Activated T-helper 2 cell treated with anti-CD3 and anti-CD28 coated beads, Interferon-gamma antibody, Interleukin-2, Interleukin-4, amounts not matched to agents 10 μg/mL and 5 μg/mL and 100 μg/mL, durations not matched to agents 14 hours and 24 hours and 36 hours (primary cell): ENCODE data around the gene ANKRD11. TPM values are rescaled to one million over a fixed set of nuclear protein-coding genes. Genes with fewer than 3 reads are reported as not detected.

Experiments
- DNase-seq: peaks from one replicate; pipeline ENCODE4 v3.0.0; 2021; ENCODE audit warnings: low spot score
- H3K27ac Mint-ChIP-seq: one replicate; pipeline ENCODE4 v1.8.0; 2021; ENCODE audit warnings: mixed read lengths
- H3K27me3 Mint-ChIP-seq: one replicate; pipeline ENCODE4 v1.8.0; 2021; ENCODE audit warnings: low read depth, mixed read lengths
- H3K36me3 Mint-ChIP-seq: one replicate; pipeline ENCODE4 v1.8.0; 2021; ENCODE audit warnings: low read depth, mixed read lengths
- H3K4me1 Mint-ChIP-seq: one replicate; pipeline ENCODE4 v1.8.0; 2021; ENCODE audit warnings: low read depth, mixed read lengths
- H3K4me3 Mint-ChIP-seq: one replicate; pipeline ENCODE4 v1.8.0; 2021; ENCODE audit warnings: low read depth, mild to moderate bottlenecking, moderate library complexity, mixed read lengths
- H3K9me3 Mint-ChIP-seq: one replicate; pipeline ENCODE4 v1.8.0; 2021; ENCODE audit warnings: mixed read lengths
- intact Hi-C: fragments of 100-400 bp; cut with micrococcal nuclease; formaldehyde crosslinking; loops from one replicate; pipeline ENCODE4 v1.15.1; 2023
- total RNA-seq: library from RNA; stranded (reverse); gene quantifications from 2 replicates; pipeline ENCODE4 v1.2.3, GENCODE V29; 2022

The ANKRD11 gene
- total RNA-seq, 1 donor from 2014 or later, result 144 TPM

DNA sequence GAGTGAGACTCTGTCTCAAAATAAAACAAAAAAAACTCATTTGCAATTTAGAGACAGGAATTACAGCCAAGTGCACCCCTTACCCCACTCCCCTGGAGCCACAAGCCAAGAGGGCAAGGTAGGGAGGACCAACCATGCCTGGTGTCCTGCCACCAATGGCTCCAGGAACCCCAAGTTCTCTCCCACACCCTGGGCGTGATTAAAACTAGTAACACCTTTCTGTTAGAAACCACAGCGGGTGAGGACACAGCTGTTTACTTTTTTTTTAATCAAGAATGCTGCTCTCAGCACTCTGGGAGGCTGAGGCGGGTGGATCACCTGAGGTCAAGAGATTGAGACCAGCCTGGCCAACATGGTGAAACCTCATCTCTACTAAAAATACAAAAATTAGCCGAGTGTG, 38.1 kb downstream of the ANKRD11 start:
- H3K4me3 Mint-ChIP-seq, result no peak overlapping the region
- peaks cover 7% of the 10 kb centered on the region for H3K36me3 Mint-ChIP-seq
- no peaks in the 10 kb centered on the region for H3K27me3 Mint-ChIP-seq
- DNase-seq, result no peak
- H3K9me3 Mint-ChIP-seq, result no peaks in the 10 kb centered on the region
- no peak overlapping the region for H3K27ac Mint-ChIP-seq
- peaks cover 61% of the 10 kb centered on the region for H3K4me1 Mint-ChIP-seq
- intact Hi-C loops, result no loop called here

DNA sequence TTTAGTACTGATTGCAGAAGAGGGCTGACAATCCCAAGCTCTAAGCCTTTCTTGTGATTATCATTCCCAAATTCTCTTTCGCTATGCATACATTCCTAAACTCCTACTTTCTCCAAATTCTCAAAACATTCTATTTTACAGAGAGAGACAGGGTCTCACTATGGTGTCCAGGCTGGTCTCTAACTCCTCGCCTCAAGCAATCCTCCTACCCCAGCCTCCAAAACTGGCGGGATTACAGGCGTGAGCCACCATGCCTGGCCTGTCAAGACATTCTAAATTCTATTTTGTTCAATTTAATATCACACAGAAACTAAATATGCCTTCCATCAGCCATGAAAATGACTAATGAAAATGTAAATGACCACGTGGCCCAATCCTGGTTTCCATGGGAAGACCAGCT, 39.8 kb downstream of the ANKRD11 start:
- Mint-ChIP-seq H3K4me3 (no peak overlapping the region), H3K4me1 (peaks cover 65% of the 10 kb centered on the region), H3K27ac (no peak overlapping the region), H3K36me3 (peaks cover 3% of the 10 kb centered on the region), H3K27me3 (no peaks in the 10 kb centered on the region), H3K9me3 (no peaks in the 10 kb centered on the region)
- intact Hi-C loops, result no loop called here
- DNase-seq, result no peak

DNA sequence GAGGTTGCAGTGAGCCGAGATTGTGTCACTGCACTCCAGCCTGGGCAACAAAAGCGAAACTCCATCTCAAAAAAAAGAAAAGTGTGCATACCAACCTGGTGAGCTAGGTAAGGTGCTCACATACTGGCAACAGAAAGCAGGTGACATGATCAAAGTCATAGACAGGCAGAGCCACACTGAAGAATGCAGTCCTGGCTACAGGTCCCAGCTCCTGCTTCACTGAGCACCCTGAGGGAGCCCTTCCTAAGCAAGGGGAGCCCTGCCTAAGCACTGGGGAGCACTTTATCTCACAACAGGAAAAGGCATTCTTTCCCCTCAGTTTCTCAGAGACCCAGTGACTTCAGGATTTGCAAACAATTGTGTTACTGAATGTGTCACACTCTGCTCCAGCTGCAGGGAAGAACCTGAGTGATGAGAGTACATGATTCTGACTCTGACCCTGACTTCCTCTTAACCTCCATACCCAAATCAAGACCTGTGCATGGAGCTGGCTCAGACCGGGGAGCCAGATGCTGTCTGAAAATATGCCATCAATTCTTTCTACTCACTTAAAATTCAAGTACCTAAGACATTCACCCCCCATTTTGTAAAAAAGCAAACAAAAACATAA, 40.5 kb downstream of the ANKRD11 start:
- Mint-ChIP-seq H3K27me3 (no peaks in the 10 kb centered on the region), H3K9me3 (no peaks in the 10 kb centered on the region), H3K4me3 (no peak overlapping the region), H3K27ac (peak overlapping the region; percentile 4), H3K4me1 (peaks cover 67% of the 10 kb centered on the region), H3K36me3 (peaks cover 3% of the 10 kb centered on the region)
- intact Hi-C loops, result loop anchor here (5.0 kb wide), 1 partner anchor 43 kb away; no protein-coding TSS in a partner anchor
- DNase-seq, result no peak

DNA sequence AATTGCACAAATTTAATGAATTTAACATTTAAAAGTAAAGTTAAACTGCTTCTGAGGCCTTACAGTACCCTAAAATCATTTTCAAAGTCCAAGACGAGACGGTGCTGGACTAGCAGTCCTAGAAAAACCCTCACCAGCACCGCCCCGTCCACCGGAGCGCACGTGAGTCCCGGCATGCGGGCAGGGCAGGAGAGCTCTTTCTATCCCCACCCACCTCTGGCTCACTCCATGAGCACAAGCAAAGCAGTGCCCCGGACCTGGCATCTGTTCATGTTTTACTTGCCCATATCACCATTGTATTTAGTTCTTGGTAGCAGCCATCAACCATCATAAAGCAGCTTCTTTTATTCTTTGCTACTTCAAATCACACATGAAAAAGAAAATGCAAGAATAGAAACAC, 41.7 kb downstream of the ANKRD11 start:
- Mint-ChIP-seq H3K4me1 (peaks cover 70% of the 10 kb centered on the region), H3K27ac (no peak overlapping the region), H3K9me3 (no peaks in the 10 kb centered on the region), H3K36me3 (peaks cover 3% of the 10 kb centered on the region), H3K27me3 (no peaks in the 10 kb centered on the region), H3K4me3 (no peak overlapping the region)
- no peak for DNase-seq
- intact Hi-C loops, result loop anchor here (5.0 kb wide), 1 partner anchor 41 kb away; no protein-coding TSS in a partner anchor

DNA sequence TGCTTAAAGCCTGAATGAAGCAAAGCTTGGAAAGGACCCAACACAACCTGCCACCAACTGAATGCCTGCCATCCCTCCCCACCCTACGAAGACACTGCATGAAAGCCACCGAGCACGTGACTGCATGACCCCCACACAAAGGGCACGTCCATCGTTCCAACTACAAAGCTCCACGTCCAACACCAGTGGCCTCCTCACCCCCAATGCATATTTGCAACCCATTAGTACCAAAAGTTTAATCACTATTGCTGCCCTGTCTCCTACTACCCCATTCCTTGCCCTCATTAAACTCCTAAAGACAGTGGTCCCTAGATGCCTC, 43.4 kb downstream of the ANKRD11 start:
- peaks cover 77% of the 10 kb centered on the region for H3K4me1 Mint-ChIP-seq
- DNase-seq, result no peak
- peaks cover 3% of the 10 kb centered on the region for H3K36me3 Mint-ChIP-seq
- H3K27me3 Mint-ChIP-seq, result no peaks in the 10 kb centered on the region
- peak overlapping the region; percentile 64 for H3K4me3 Mint-ChIP-seq
- intact Hi-C loops, result loop anchor here (5.0 kb wide), 1 partner anchor 40 kb away; no protein-coding TSS in a partner anchor
- no peaks in the 10 kb centered on the region for H3K9me3 Mint-ChIP-seq
- H3K27ac Mint-ChIP-seq, result peak overlapping the region; percentile 69

DNA sequence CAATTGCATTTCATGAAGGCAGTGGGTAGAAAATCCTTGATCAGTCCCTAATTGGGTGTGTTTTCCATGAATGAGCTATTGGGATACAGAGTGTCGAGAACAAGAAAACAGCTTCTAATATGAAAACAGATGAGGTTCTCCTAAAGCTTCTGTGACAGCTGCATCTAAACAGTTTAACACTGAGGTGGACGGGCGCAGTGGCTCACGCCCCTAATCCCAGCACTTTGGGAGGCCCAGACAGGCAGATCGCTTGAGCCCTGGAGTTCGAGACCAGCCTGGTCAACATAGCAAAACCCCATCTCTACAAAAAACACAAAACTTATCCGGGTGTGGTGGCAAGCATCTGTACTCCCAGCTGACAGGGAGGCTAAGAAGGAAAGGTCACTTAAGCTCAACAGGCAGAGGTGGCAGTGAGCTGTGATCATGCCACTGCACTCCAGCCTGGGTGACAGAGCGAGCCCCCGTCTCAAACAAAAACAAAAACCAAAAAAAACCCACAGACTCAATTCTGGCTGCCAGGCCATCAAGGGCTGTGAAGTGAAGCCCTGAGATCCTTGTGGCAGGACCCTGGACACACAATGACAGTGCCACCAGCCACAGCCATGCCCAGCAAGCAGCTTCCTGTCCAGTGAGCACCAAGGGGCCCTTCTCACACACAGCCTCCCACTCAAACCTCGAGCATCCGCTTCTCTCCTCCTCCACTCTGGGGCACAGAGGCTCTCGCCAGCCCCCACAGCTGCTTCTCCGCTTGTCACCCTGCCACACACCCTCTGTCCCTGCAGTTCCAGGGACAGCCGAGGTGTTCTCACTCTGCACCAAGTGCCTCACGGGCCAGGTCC, 44.0 kb downstream of the ANKRD11 start:
- intact Hi-C loops, result loop anchor here (5.0 kb wide), 1 partner anchor 39 kb away; no protein-coding TSS in a partner anchor
- Mint-ChIP-seq H3K4me3 (peak overlapping the region; percentile 64), H3K4me1 (peaks cover 80% of the 10 kb centered on the region), H3K9me3 (no peaks in the 10 kb centered on the region), H3K27me3 (no peaks in the 10 kb centered on the region), H3K36me3 (peaks cover 3% of the 10 kb centered on the region), H3K27ac (peak overlapping the region; percentile 69)
- no peak for DNase-seq

DNA sequence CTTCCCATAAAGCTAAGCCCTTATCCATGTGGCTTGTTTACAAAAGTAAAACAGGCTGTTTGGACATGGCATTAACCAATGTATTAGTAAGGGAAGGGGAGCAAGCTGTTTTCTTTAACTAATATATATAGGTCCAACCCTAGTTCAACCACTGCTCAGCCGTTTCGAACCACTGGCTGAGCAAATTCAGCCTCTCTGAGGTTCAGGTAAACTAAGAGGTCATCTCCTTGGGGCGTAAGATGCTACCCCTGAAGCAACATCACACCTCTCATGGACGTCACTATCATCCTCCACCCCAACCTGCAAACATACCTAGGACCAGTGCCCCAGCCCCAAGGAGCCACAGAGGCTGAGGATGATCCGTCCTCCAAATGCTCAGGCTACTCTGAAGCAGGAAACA, 45.2 kb downstream of the ANKRD11 start:
- Mint-ChIP-seq H3K27me3 (no peaks in the 10 kb centered on the region), H3K27ac (peak overlapping the region; percentile 30), H3K9me3 (no peaks in the 10 kb centered on the region), H3K4me1 (peaks cover 80% of the 10 kb centered on the region), H3K4me3 (no peak overlapping the region), H3K36me3 (peaks cover 8% of the 10 kb centered on the region)
- intact Hi-C loops, result loop anchor here (5.0 kb wide), 1 partner anchor 38 kb away; no protein-coding TSS in a partner anchor
- no peak for DNase-seq

DNA sequence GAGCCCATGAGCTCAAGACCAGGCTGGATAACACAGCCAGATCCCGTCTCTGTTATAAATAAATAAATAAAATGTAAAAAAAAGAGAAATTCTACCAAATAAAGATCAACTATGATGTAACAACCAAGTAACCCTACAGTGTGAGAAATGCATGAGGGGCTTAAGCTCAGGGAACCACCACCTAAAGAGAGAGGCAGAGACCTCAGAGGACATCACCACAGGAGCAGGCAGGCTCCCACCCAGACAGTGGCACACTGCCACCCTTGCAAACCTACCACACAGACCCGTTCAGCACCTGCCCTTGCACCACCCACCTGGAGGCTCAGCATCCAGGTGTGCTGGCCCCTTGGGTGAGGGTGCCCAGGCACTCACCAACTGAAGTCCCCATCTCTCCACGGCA, 45.6 kb downstream of the ANKRD11 start:
- Mint-ChIP-seq H3K9me3 (no peaks in the 10 kb centered on the region), H3K27ac (no peak overlapping the region), H3K36me3 (peaks cover 13% of the 10 kb centered on the region), H3K27me3 (no peaks in the 10 kb centered on the region), H3K4me1 (peaks cover 80% of the 10 kb centered on the region), H3K4me3 (no peak overlapping the region)
- no peak for DNase-seq
- intact Hi-C loops, result loop anchor here (5.0 kb wide), 1 partner anchor 37 kb away; no protein-coding TSS in a partner anchor

DNA sequence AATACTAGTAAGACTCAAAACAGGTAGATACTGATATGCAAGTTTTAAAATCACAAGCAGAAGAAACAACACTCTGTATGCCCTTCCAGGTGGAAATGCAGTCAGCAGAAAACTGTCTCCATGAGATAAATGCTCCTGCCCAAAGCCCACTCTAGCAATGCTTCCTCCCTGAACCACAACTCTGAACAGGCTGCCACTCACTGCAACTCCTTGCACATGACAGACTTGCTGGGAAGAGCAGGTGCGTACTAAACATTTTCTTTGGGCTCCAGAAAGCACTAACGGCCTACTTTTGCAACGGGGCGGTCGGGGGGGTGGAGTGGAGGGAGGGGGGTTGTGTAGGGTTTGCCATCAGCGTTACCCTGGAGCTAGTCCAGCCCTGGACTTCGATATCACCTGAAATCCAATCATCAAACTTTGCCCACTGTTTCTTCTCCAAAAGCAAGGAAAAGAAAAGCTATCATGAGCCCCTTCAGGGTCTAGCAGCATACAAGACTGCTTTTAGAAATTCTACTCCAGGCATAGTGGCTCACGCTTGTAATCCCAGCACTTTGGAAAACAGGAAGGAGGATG, 46.1 kb downstream of the ANKRD11 start:
- no peak overlapping the region for H3K27ac Mint-ChIP-seq

DNA sequence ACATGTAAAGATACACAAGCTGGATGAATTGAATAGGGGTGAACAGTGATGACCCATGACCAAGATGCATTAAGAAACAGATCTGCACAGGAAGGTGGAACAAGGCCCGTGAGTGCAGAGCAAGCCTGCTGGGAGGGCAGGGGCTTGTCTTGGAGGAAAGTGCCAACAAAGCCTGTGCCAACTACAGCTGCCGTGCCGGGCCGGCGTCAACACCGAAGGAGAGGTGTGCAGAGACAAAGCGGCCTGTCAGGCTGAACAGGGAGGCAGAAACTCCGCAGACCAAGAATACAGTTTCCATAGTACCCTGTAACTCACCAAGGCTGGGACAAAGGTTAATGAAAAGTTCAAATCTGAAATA, 46.7 kb downstream of the ANKRD11 start:
- no peak overlapping the region for H3K27ac Mint-ChIP-seq
- H3K27me3 Mint-ChIP-seq, result no peaks in the 10 kb centered on the region
- intact Hi-C loops, result no loop called here
- DNase-seq, result no peak
- peaks cover 87% of the 10 kb centered on the region for H3K4me1 Mint-ChIP-seq
- H3K36me3 Mint-ChIP-seq, result peaks cover 14% of the 10 kb centered on the region
- no peaks in the 10 kb centered on the region for H3K9me3 Mint-ChIP-seq
- no peak overlapping the region for H3K4me3 Mint-ChIP-seq

More for the DNA sequence above, 46.1 kb downstream of the ANKRD11 start:
- DNase-seq, result no peak
- H3K27me3 Mint-ChIP-seq, result no peaks in the 10 kb centered on the region
- peaks cover 17% of the 10 kb centered on the region for H3K36me3 Mint-ChIP-seq
- intact Hi-C loops, result no loop called here
- H3K9me3 Mint-ChIP-seq, result no peaks in the 10 kb centered on the region
- no peak overlapping the region for H3K4me3 Mint-ChIP-seq
- peaks cover 83% of the 10 kb centered on the region for H3K4me1 Mint-ChIP-seq

DNA sequence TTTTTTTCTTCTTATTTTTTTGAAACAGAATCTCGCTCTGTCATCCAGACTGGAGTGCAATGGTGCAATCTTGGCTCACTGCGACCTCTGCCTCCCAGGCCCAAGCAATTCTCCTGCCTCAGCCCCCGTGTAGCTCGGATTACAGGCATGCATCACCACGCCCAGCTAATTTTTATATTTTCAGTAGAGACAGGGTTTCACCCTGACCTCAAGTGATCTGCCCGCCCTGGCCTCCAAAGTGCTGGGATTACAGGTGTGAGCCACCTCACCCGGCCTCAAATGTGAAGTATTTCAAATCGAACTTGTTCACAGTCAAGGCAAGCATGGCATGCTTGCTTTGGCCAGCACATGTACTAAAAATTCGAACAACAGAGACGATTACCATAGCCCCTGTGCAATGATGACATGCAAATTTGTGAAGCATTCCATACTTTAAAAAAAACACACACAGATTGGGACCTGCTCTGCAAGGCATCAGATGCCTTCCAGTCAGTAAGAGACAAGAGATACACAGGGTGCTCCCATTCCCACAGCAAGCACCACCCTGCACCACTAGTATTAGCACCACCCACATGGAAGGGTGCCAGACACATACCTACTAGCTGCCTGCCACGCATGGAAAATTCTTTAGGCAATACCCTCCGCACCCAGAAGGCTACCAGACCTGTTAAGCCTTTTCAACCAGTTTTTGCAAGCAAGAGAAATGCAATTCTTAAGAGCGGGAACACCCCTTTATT, 47.2 kb downstream of the ANKRD11 start:
- intact Hi-C loops, result no loop called here

DNA sequence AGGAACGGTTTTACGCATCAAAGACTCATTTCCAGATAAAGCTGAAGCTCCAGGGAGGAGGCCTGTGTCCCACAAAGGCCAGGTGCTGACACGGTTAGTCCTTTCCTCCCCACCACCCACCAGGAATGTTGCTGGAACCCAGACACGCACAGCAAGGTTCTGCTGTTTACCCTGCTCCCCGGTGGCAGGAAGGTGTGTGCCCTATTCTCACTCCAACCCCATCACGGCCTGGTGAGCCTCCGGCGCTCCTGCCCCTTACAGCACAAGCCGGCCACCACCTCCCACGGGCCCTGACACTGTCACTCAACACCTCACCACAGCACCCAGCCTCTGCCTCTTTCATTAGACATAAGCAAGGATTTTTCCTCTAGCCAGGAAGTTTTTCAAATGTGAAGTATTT, 47.8 kb downstream of the ANKRD11 start:
- intact Hi-C loops, result no loop called here
- Mint-ChIP-seq H3K4me1 (peaks cover 86% of the 10 kb centered on the region), H3K27ac (peak overlapping the region; percentile 38), H3K4me3 (no peak overlapping the region), H3K36me3 (peaks cover 19% of the 10 kb centered on the region), H3K9me3 (no peaks in the 10 kb centered on the region), H3K27me3 (no peaks in the 10 kb centered on the region)
- no peak for DNase-seq

More for the DNA sequence above, 47.2 kb downstream of the ANKRD11 start:
- Mint-ChIP-seq H3K4me1 (peaks cover 84% of the 10 kb centered on the region), H3K27me3 (no peaks in the 10 kb centered on the region), H3K27ac (peak overlapping the region; percentile 69), H3K4me3 (no peak overlapping the region), H3K9me3 (no peaks in the 10 kb centered on the region), H3K36me3 (peaks cover 14% of the 10 kb centered on the region)
- DNase-seq, result no peak
